Measurements from ENCODE around the gene SGK2.

GRCh38 chr20:43542674-43543073 is 16.2 kb upstream of the SGK2 start:
- TF ChIP-seq SIN3A (IDR thresholded peaks at IDR 0.05; ENCODE audit: borderline replicate concordance, insufficient read depth, low read length) (no peak), TAF1 (IDR thresholded peaks at IDR 0.05; ENCODE audit: borderline replicate concordance, insufficient read depth, low read length) (no peak)
- TF ChIP-seq, protein P1, sequence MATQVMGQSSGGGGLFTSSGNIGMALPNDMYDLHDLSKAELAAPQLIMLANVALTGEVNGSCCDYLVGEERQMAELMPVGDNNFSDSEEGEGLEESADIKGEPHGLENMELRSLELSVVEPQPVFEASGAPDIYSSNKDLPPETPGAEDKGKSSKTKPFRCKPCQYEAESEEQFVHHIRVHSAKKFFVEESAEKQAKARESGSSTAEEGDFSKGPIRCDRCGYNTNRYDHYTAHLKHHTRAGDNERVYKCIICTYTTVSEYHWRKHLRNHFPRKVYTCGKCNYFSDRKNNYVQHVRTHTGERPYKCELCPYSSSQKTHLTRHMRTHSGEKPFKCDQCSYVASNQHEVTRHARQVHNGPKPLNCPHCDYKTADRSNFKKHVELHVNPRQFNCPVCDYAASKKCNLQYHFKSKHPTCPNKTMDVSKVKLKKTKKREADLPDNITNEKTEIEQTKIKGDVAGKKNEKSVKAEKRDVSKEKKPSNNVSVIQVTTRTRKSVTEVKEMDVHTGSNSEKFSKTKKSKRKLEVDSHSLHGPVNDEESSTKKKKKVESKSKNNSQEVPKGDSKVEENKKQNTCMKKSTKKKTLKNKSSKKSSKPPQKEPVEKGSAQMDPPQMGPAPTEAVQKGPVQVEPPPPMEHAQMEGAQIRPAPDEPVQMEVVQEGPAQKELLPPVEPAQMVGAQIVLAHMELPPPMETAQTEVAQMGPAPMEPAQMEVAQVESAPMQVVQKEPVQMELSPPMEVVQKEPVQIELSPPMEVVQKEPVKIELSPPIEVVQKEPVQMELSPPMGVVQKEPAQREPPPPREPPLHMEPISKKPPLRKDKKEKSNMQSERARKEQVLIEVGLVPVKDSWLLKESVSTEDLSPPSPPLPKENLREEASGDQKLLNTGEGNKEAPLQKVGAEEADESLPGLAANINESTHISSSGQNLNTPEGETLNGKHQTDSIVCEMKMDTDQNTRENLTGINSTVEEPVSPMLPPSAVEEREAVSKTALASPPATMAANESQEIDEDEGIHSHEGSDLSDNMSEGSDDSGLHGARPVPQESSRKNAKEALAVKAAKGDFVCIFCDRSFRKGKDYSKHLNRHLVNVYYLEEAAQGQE (IDR thresholded peaks at IDR 0.05; ENCODE audit: insufficient read depth in 1 of 2, low read depth in 2 of 2, low read length in 2 of 2), result no peak
